BJ (cell line): ENCODE measurements around the gene TRPM8. TPM values are rescaled to one million over a fixed set of nuclear protein-coding genes. Genes with fewer than 3 reads are reported as not detected.

ENCODE experiments used
- CTCF ChIA-PET: fragments of 350-600 bp; formaldehyde crosslinking; extraction: SDS; loops from one replicate; lab custom pipeline; 2021; ENCODE audit warnings: antibody characterized with exemption, inconsistent platforms; lab: Yijun Ruan, JAX
- POLR2A ChIA-PET: fragments of 300-600 bp; sonication (Branson Sonifier 250); formaldehyde crosslinking; extraction: SDS; loops from one replicate; lab custom pipeline; 2021; ENCODE audit warnings: antibody characterized with exemption; lab: Charles Lee
- DNase-seq: peaks from one replicate; pipeline ENCODE4 v3.0.0-alpha.2; 2011; ENCODE audit warnings: low read depth
- H3K27me3 ChIP-seq: 2 replicates; pipeline ENCODE4 v1.6.0; 2011; ENCODE audit warnings: low read length; ENCODE audit not compliant: control insufficient read depth, insufficient read depth
- H3K36me3 ChIP-seq: 2 replicates; pipeline ENCODE4 v1.5.1; 2011; ENCODE audit warnings: low read length; ENCODE audit not compliant: control insufficient read depth, insufficient read depth
- H3K4me3 ChIP-seq: 2 replicates; pipeline ENCODE4 v1.5.1; 2011; ENCODE audit warnings: low read depth, mild to moderate bottlenecking, control low read depth, low read length
- polyA plus RNA-seq: library from polyadenylated mRNA; depleted of rRNA; stranded (reverse); fragments of >200 nt; gene quantifications from 2 replicates; pipeline ENCODE4 v1.2.3, GENCODE V29; 2011
- TF ChIP-seq, protein P1 (sequence below): IDR thresholded peaks from 2 replicates; pipeline ENCODE4 v1.5.1; 2011; ENCODE audit warnings: low read depth, mild to moderate bottlenecking, control low read depth, inconsistent platforms, low read length, moderate library complexity; ENCODE audit not compliant: insufficient read depth

TRPM8 gene
- polyA plus RNA-seq, 1 experiment: not detected

DNA sequence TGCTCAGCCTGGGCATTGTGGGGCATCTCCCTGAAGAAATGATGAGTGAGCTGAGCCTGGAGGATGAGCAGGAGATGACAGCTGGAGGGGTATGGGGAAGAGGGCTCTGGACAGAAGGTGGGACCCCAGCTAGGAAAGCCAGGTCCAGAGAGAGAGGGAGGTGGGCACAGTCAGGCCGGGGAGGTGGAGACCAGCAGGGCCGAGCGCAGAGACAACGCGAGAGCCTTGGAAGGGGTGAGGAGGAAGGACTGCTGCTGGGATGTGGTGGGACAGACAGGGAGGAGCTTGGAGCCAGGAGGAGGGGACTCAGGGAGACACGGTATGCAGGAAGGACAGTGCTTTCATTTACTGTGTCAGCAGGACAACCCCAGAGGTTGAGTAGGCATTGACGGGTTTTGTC lies 8.2 kb downstream of the TRPM8 start:
- Histone ChIP-seq H3K36me3 (no peaks in the 10 kb centered on the region), H3K4me3 (no peak overlapping the region), H3K27me3 (peaks cover 1% of the 10 kb centered on the region; the same call in 1 of the 2 replicates)
- TF ChIP-seq, protein P1, sequence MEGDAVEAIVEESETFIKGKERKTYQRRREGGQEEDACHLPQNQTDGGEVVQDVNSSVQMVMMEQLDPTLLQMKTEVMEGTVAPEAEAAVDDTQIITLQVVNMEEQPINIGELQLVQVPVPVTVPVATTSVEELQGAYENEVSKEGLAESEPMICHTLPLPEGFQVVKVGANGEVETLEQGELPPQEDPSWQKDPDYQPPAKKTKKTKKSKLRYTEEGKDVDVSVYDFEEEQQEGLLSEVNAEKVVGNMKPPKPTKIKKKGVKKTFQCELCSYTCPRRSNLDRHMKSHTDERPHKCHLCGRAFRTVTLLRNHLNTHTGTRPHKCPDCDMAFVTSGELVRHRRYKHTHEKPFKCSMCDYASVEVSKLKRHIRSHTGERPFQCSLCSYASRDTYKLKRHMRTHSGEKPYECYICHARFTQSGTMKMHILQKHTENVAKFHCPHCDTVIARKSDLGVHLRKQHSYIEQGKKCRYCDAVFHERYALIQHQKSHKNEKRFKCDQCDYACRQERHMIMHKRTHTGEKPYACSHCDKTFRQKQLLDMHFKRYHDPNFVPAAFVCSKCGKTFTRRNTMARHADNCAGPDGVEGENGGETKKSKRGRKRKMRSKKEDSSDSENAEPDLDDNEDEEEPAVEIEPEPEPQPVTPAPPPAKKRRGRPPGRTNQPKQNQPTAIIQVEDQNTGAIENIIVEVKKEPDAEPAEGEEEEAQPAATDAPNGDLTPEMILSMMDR: no peak
- ChIA-PET POLR2A (no interaction called here), CTCF (no interaction called here)
- no peak for DNase-seq

GRCh38 chr2:233926806-233927205 lies 9.6 kb downstream of the TRPM8 start:
- TF ChIP-seq, protein P1: no peak
- no peaks in the 10 kb centered on the region for H3K36me3 ChIP-seq
- ChIA-PET POLR2A (no interaction called here), CTCF (no interaction called here)
- H3K27me3 ChIP-seq: peaks cover 1% of the 10 kb centered on the region
- no peak overlapping the region for H3K4me3 ChIP-seq
- no peak for DNase-seq

DNA sequence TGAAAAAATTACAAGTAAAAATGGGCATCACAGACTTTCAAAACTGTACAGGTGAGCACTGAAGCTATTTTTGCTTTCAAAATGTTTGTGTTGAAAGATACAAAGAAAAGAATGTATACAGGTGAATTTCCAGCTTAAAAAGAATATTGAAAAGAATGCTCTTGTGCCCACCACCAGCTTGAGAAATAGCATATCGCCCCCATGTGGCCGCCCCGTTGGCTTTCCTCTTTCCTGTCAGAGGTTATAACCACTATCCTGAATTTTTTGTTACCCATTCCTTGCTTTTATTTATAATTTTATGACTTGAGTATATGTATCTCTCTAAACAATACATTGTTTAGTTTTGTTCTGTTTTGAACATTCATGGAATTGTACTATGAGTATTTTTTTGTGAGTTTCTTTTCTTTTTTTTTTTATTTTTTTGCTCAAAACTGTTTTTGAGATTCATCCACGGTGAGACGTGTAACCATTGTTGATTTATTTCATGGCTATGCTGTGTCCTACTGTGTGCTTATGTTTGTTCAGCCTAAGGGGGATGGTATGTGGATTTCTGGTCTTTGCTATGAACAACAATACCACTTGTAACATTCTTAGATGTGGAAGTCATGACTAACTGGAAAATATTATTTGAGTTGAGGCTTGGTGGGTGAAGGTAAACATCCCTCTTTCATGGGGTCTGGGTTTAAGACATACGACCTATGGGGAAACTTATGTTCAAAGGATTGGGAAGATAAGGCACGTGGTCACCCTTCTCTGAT lies 11.6 kb downstream of the TRPM8 start:
- peaks cover 1% of the 10 kb centered on the region for H3K27me3 ChIP-seq
- H3K4me3 ChIP-seq: no peak overlapping the region
- CTCF ChIA-PET: interaction anchor here (0.6 to 1.8 kb wide), 6 partner anchors 10 to 69 kb away, joined by 3 to 10 read pairs (median 3); partner anchors contain the start of gene TRPM8
- POLR2A ChIA-PET: no interaction called here
- H3K36me3 ChIP-seq: no peaks in the 10 kb centered on the region
- TF ChIP-seq, protein P1: peak; percentile 55
- DNase-seq: no peak

- TF ChIP-seq, protein P1: no peak
- Histone ChIP-seq H3K36me3 (no peaks in the 10 kb centered on the region), H3K4me3 (no peak overlapping the region), H3K27me3 (no peaks in the 10 kb centered on the region; the same call in 1 of the 2 replicates)
- no peak for DNase-seq
- ChIA-PET CTCF (interaction anchor here (0.6 to 1.8 kb wide), 2 partner anchors 12 to 228 kb away, joined by 3 to 10 read pairs; partner anchors contain the start of gene TRPM8), POLR2A (no interaction called here)
Measured at GRCh38 chr2:233929352-233930022, 12.3 kb downstream of the TRPM8 start.

DNA sequence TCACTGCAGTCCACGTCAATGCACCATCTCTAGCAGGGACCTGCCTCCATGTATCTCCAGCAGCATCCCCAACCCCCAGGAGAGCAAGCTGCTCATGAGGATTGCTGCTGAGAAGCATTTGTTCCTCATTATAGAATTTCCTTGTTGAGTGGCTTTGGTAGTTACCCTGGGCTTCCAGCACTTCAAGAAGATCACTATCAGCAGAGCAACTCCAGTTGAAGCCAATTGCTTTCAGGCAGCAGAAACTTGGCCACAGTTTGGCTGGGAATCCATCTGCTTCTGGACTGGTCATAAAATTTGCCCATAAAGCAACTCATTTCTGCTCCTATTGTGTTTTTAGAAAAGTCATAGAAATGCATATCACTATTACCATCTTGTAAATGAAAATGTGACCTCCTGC lies 17.4 kb downstream of the TRPM8 start:
- CTCF ChIA-PET: no interaction called here
- TF ChIP-seq, protein P1: no peak

More for the DNA sequence above, 17.4 kb downstream of the TRPM8 start:
- Histone ChIP-seq H3K27me3 (peaks cover 3% of the 10 kb centered on the region), H3K4me3 (no peak overlapping the region), H3K36me3 (no peaks in the 10 kb centered on the region)
- peak; percentile 26 for DNase-seq
- POLR2A ChIA-PET: no interaction called here
